Colonic mucosa (tissue), 4 donors: Measurements from ENCODE around the gene HES4. TPM values are rescaled to one million over a fixed set of nuclear protein-coding genes. Genes with fewer than 3 reads are reported as not detected.

ENCODE experiments used
- DNase-seq: peaks from one replicate; pipeline ENCODE4 v3.0.0-alpha.2; 2020
- H3K27ac ChIP-seq: fragments of 200-600 bp; one replicate; pipeline ENCODE4 v1.8.0; 2021
- H3K27me3 ChIP-seq: fragments of 200-600 bp; one replicate; pipeline ENCODE4 v1.8.0; 2021
- H3K36me3 ChIP-seq: fragments of 200-600 bp; one replicate; pipeline ENCODE4 v1.8.0; 2021
- H3K4me1 ChIP-seq: fragments of 200-600 bp; one replicate; pipeline ENCODE4 v1.8.0; 2021; ENCODE audit warnings: mild to moderate bottlenecking
- H3K4me3 ChIP-seq: fragments of 200-600 bp; one replicate; pipeline ENCODE4 v1.8.0; 2021
- H3K9ac ChIP-seq, 2 donors: one replicate each; pipeline ENCODE4 v1.7.0; 2013; ENCODE audit warnings: control low read depth in 2 of 2, low read depth in 2 of 2, low read length in 2 of 2
- H3K9me3 ChIP-seq: fragments of 200-600 bp; one replicate; pipeline ENCODE4 v1.8.0; 2021
- CTCF ChIP-seq: fragments of 200-600 bp; IDR thresholded peaks from one replicate; pipeline ENCODE4 v1.8.0; 2022; ENCODE audit warnings: antibody characterized with exemption, mild to moderate bottlenecking
- intact Hi-C: fragments of 100-400 bp; cut with DNase I; formaldehyde crosslinking; loops from one replicate; pipeline ENCODE4 v1.14.1; 2022
- total RNA-seq, 2 donors: library from RNA; stranded (reverse); fragmentation: NEBNext Ultra II Directional in 1 of 2; extraction: Animal tissue kit (Norgen Biotek cat#: 25700) in 1 of 2; gene quantifications; one replicate each; pipeline ENCODE4 v1.2.1, GENCODE V29; 2021
- donor health status: healthy.
- donor health status: DM: no; HTN: no; CAD: no.
- donor health status: DM: no; HTN: no; CAD: no.

HES4 gene
- total RNA-seq, 2 donors from 2014 or later = 30.5 to 47.3 TPM

GRCh38 chr1:1046243-1046642, 46.3 kb upstream of the HES4 start:
- intact Hi-C loops = no loop called here
- H3K36me3 ChIP-seq = no peaks in the 10 kb centered on the region
- H3K9me3 ChIP-seq = no peaks in the 10 kb centered on the region
- no peak for DNase-seq
- no peak for TF ChIP-seq CTCF
- no peaks in the 10 kb centered on the region for H3K27me3 ChIP-seq
- H3K9ac ChIP-seq = no peak overlapping the region
- no peak overlapping the region for H3K4me3 ChIP-seq
- H3K27ac ChIP-seq = no peak overlapping the region
- no peaks in the 10 kb centered on the region for H3K4me1 ChIP-seq

GRCh38 chr1:1045129-1045528, 45.2 kb upstream of the HES4 start:
- no peak overlapping the region for H3K9ac ChIP-seq
- TF ChIP-seq CTCF = no peak
- no peak for DNase-seq
- peaks cover 5% of the 10 kb centered on the region for H3K4me1 ChIP-seq
- intact Hi-C loops = no loop called here
- no peak overlapping the region for H3K27ac ChIP-seq
- H3K9me3 ChIP-seq = no peaks in the 10 kb centered on the region
- no peaks in the 10 kb centered on the region for H3K27me3 ChIP-seq
- no peak overlapping the region for H3K4me3 ChIP-seq
- no peaks in the 10 kb centered on the region for H3K36me3 ChIP-seq

DNA sequence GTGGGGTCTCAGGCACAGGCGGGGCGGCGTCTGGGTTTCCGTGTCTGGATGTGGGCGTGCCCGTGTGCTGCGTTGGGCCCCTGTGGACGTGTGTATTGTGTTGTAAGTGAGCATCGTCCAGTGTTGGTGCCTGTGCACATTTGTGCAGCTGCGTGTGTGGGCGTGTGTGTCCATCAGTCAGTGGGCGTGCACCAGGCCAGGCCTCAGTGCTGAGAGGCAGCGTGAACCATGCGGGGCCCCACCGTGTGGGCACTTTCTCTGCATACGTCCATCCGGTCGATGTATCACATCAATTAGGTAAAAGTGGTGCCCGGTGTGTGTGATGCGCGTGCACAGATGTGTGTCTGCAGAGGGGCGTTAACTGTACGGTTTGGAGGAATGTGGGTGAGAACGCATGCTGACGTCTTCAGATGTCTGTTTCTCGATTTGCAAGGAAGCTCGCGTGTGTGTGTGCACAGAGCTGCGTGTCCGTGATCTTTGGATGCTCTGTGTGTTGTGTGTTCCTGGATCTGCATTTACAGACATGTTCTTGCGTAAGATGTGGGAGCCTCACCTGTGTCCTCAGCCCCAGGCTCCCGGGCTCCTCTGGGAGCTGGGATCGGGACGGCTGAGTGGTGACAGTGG, 44.7 kb upstream of the HES4 start:
- no peak overlapping the region for H3K4me3 ChIP-seq
- intact Hi-C loops = no loop called here
- H3K9ac ChIP-seq = no peak overlapping the region
- no peak for DNase-seq
- no peak overlapping the region for H3K27ac ChIP-seq
- no peaks in the 10 kb centered on the region for H3K9me3 ChIP-seq
- H3K27me3 ChIP-seq = no peaks in the 10 kb centered on the region
- H3K36me3 ChIP-seq = no peaks in the 10 kb centered on the region
- no peak for TF ChIP-seq CTCF
- H3K4me1 ChIP-seq = peaks cover 9% of the 10 kb centered on the region

- Histone ChIP-seq H3K9me3 (no peaks in the 10 kb centered on the region), H3K27me3 (no peaks in the 10 kb centered on the region), H3K27ac (no peak overlapping the region), H3K36me3 (no peaks in the 10 kb centered on the region), H3K9ac (no peak overlapping the region), H3K4me1 (peaks cover 9% of the 10 kb centered on the region), H3K4me3 (no peak overlapping the region)
- intact Hi-C loops = no loop called here
- no peak for TF ChIP-seq CTCF
- DNase-seq = no peak
These were observed 44.0 kb upstream of the HES4 start for GRCh38 chr1:1043921-1044320.

DNA sequence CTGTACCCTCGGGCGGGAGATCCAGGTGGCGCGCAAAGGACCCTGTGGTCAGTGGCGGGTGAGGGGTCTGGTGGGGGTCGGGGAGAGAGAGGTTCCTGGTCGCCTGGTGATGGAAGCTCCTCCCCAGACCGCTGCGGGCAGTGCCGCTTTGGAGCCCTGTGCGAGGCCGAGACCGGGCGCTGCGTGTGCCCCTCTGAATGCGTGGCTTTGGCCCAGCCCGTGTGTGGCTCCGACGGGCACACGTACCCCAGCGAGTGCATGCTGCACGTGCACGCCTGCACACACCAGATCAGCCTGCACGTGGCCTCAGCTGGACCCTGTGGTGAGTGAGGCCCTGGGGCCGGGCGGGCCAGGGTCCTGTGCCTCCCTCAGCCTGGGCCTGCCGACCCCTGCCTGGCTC, 43.5 kb upstream of the HES4 start:
- Histone ChIP-seq H3K9ac (no peak overlapping the region), H3K36me3 (no peaks in the 10 kb centered on the region), H3K27ac (no peak overlapping the region), H3K4me3 (no peak overlapping the region), H3K27me3 (no peaks in the 10 kb centered on the region), H3K4me1 (peaks cover 9% of the 10 kb centered on the region), H3K9me3 (no peaks in the 10 kb centered on the region)
- intact Hi-C loops = no loop called here
- TF ChIP-seq CTCF = no peak
- no peak for DNase-seq
